ENCODE data around the gene GJC1.

- peak; percentile 71 to 87 for TF ChIP-seq CTCF (conservative IDR thresholded peaks at IDR 0.05 in 1 of 2, IDR thresholded peaks at IDR 0.05 in 1 of 2; ENCODE audit: extremely low read depth in 1 of 2, insufficient read depth in 1 of 2, low read depth in 1 of 2, low read length in 2 of 2)
- no peak for TF ChIP-seq EZH2 (IDR thresholded peaks at IDR 0.05; ENCODE audit: borderline replicate concordance, low read length)
Measured at GRCh38 chr17:44779211-44780025, 50.7 kb downstream of the GJC1 start.
